Renal cortex interstitium (tissue), 15 donors: ENCODE data around the gene CEMIP. TPM values are rescaled to one million over a fixed set of nuclear protein-coding genes. Genes with fewer than 3 reads are reported as not detected.
A peak's percentile ranks its signal among the peaks of the same experiment; 100 is the strongest.

Experiments used
- DNase-seq, 11 donors: peaks; one replicate each; pipeline ENCODE4 v3.0.0-alpha.2; 2013; ENCODE audit warnings: low read depth in 9 of 11, low spot score in 4 of 11; ENCODE audit errors: extremely low read depth in 1 of 11
- long read RNA-seq, 16 experiments: transcript quantifications; one replicate each; lab custom pipeline, GENCODE V29; 2026
- polyA plus RNA-seq, 3 donors: library from polyadenylated mRNA; unstranded; fragments of 120-200 nt; gene quantifications; one replicate each; pipeline ENCODE4 v1.2.1, GENCODE V29; 2013; ENCODE audit not compliant: insufficient read length in 3 of 3

Gene CEMIP, protein sequence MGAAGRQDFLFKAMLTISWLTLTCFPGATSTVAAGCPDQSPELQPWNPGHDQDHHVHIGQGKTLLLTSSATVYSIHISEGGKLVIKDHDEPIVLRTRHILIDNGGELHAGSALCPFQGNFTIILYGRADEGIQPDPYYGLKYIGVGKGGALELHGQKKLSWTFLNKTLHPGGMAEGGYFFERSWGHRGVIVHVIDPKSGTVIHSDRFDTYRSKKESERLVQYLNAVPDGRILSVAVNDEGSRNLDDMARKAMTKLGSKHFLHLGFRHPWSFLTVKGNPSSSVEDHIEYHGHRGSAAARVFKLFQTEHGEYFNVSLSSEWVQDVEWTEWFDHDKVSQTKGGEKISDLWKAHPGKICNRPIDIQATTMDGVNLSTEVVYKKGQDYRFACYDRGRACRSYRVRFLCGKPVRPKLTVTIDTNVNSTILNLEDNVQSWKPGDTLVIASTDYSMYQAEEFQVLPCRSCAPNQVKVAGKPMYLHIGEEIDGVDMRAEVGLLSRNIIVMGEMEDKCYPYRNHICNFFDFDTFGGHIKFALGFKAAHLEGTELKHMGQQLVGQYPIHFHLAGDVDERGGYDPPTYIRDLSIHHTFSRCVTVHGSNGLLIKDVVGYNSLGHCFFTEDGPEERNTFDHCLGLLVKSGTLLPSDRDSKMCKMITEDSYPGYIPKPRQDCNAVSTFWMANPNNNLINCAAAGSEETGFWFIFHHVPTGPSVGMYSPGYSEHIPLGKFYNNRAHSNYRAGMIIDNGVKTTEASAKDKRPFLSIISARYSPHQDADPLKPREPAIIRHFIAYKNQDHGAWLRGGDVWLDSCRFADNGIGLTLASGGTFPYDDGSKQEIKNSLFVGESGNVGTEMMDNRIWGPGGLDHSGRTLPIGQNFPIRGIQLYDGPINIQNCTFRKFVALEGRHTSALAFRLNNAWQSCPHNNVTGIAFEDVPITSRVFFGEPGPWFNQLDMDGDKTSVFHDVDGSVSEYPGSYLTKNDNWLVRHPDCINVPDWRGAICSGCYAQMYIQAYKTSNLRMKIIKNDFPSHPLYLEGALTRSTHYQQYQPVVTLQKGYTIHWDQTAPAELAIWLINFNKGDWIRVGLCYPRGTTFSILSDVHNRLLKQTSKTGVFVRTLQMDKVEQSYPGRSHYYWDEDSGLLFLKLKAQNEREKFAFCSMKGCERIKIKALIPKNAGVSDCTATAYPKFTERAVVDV (N-terminal part only)
- polyA plus RNA-seq, result 1 to 10 TPM; 3.5 to 5.4 (median 5.3) TPM
- long read RNA-seq, donor 1, result 0 reads
- long read RNA-seq, donor 2, partial matches to known transcripts, result 19 of 103 reads
- long read RNA-seq, donor 2, other reads (novel, unspliced or antisense), result 84 of 103 reads
- long read RNA-seq, donor 3, result 0 reads
- long read RNA-seq, donor 4, result 0 reads
- long read RNA-seq, donor 5, result 0 reads
- long read RNA-seq, donor 6, partial matches to known transcripts, result 82 of 100 reads
- long read RNA-seq, donor 6, other reads (novel, unspliced or antisense), result 18 of 100 reads
- long read RNA-seq, donor 7, result 0 reads
- long read RNA-seq, donor 8, result 0 reads
- long read RNA-seq, donor 9, result 0 reads
- long read RNA-seq, donor 10, result 0 reads
- long read RNA-seq, donor 11, partial matches to known transcripts, result 87 of 87 reads
- long read RNA-seq, donor 11, other reads (novel, unspliced or antisense), result 0 of 87 reads
- long read RNA-seq, donor 12, result 0 reads
- long read RNA-seq, donor 13, result 0 reads
- long read RNA-seq, donor 14, result 0 reads
- long read RNA-seq, donor 15, result 0 reads
- long read RNA-seq, donor 16, full-length matches to known transcripts, result 1 of 347 reads
- long read RNA-seq, donor 16, partial matches to known transcripts, result 346 of 347 reads
- long read RNA-seq, donor 16, other reads (novel, unspliced or antisense), result 0 of 347 reads

DNA sequence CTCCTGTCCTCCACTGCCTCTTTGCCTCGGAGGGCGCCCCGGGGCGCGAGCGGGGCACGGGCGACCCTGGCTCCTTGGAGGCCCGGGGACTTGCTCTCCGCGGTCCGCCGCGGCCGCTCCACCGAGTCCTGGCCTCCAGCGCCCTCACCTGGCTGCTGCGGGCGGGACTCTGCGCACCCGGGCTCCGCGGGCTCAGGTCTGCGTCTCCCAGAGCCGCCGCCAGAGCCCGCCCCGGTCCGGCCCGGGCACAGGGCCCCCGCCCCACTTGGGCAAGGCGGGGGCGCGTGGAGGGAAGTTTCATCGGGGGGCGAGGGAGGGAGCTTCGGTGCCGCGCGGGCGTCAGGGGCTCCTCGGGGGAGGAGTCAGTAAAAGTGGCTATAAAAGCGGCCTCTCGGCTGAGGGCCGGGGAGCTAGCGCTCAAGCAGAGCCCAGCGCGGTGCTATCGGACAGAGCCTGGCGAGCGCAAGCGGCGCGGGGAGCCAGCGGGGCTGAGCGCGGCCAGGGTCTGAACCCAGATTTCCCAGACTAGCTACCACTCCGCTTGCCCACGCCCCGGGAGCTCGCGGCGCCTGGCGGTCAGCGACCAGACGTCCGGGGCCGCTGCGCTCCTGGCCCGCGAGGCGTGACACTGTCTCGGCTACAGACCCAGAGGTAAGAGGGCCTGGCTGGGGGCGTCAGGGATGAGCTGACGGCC is at the start of gene CEMIP:
Gene CEMIP (plus strand): TSS at position 407 of the 694 bp plus-strand sequence. CDS start 94,510 bp downstream, outside the sequence.
- DNase-seq, result peak in 9 of 11 donors; percentile 41 to 71 (median 58)

DNA sequence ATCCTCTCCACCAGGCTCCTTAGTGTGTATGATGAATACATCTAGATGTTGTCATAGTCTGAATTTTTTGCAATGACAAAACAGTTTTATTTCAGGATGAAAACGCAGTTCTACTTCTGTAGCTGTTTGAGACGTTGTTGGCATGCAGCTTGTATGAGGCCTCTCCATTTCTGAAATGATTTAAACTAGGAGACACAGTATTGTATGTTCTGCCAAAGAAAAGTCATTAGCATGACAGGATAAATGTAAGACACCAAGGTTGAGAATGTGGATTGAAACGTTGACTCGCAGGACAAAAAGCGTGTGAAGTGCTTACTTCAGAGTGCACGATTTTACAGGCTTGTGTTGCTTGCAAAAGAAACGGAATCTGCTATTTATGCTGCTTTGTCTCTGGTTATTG is 48.8 kb upstream of the CEMIP start:
- DNase-seq, result no peak

DNA sequence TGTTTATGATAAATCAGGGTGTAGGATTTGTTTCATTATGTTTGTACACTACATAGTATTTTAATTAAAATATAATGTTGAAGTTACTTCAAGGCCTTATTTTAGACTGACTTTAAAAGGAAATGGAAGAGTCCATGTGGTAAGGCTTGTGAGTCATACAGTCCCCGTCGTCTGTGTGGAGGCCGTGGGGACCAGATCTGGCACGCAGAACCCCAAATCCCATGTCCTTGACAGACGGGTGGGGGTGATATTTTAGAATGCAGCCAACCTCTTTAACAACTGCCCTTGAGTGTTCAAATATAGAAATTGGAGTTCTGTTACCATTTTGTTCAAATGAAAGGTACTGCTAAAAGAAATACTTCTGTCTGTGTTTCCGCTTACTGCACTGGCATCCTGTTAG is 48.2 kb upstream of the CEMIP start:
- DNase-seq, result no peak

DNA sequence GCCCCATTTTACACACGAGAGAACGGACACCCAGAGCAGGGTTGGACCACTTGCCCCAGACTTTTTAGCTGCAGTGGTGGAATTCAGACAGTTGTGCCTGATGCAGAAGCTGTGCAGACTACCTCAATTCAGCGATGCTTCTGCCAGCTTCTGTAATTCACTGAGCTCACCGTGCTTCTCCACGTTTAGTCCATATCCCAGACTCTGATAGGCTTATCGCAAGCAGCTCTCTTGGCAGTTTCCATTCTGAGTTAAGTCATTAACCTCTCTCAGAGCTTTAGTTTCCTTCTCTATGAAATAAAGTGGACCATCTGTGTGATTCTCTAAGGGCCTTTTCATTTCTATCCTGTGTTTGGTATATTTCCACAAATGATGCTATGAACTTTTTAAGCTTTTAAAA is 47.0 kb upstream of the CEMIP start:
- DNase-seq, result no peak

DNA sequence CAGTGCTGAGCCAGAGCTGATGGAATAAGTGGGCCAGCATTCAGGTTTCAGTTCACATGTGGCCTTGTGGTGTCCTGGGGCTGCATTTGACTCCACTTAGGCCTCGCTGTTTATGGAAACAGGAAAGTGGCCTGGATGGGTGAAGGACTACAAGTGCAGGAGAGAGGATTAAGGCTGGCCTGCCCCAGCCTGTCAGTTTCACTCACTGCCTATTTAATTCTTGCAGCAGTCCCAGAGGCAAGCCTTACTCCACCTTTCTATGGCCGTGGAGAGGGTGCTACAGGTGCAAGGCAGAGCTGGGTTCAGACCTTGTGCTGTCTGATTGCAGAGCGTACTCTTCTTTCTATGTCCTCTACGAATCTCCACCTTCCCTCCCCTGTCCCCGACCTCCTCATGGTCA is 46.4 kb upstream of the CEMIP start:
- DNase-seq, result no peak

DNA sequence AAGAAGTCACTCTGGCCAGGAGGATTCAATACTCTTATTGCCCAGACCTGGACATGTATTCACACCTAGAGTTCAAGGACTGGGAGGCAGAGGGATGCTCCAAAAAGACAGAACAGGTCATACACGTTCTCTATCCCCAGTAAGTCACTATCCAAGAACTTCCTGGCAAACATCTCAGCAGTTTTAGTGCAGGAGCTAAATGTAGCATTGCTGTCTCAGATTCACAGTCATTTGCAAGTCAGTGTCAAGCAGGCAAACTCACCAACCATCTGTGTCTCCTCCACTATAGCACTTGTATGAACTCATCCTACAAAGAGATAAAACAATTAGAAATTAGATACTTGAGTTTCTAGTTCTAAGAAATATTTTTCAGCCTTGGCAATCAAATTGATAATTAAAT is 45.7 kb upstream of the CEMIP start:
- no peak for DNase-seq

DNA sequence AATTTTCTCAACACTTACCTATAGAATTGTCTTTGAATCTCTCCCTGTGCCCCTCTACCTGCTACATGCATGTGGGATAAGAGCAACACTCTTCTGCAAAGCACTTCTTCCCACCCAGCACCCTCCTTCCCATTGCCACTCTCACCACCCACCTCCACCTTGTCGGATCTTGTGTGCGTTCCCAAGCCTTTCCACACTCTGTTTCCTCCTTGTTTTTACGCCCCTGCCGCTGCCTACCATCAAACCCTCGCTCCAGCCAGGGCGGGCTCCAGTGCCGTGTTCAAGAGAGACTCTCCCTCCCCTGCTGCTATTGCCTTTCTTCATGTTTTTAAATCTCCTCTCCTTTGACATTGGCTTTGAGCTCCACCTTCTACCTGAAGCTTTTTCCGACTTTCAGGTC is 43.8 kb upstream of the CEMIP start:
- DNase-seq, result no peak

DNA sequence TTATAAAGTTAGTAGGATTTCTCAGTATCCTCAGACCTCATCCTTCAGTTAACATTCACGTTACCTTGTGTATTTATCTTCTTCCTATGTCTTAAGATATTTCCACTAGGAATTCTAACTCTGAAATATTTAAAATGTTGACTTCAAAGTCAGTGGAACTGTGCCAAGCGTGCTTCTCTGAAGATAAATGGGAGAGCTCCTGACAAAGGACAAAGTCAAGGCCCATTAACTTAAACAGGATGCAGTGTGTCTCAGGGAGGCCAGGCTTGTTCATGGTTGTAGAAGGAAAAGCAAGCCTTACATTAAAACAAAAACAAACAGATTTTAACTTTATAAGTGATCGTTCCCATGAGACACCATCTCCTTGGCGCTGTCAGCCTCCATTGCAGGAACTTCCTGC is 42.6 kb upstream of the CEMIP start:
- DNase-seq, result peak in 10 of 11 donors; percentile 49 to 77 (median 66)

DNA sequence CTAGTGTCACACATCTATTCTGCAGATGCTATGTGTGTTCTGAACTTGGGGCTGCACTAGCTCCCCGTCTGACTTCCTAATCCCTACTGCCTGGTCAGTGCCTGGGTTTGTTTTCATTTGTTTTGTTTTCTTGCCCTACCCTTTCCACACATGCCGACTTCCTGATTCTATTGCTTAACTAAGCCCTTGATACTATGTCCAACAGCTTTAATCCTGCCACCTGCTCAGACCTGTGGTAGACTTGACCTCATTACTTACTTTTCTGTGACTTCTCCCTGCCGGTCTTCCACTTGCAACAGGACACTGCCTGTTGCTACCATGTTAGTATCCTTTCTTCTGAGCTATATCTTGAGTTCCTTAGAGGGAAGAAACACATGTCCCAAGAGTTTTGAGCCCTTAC is 39.3 kb upstream of the CEMIP start:
- DNase-seq, result no peak

DNA sequence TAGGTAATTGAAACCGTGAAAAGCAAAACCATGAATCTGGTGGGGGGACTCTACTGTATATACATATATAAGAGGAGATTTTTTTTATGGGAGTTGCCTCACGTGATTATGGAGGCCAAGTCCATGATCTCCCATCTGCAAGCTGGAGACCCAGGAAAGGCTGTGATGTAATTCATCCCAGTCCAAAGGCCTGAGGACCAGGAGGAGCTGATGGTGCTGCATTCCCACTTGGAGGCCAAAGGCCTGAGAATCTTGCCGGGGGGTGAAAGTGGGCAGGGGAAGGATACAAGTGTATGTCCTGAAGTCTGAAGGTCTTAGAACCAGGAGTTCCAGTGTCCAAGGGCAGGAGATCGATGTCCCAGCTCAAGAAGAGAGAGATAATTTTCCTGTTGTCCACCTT is 37.1 kb upstream of the CEMIP start:
- DNase-seq, result no peak

DNA sequence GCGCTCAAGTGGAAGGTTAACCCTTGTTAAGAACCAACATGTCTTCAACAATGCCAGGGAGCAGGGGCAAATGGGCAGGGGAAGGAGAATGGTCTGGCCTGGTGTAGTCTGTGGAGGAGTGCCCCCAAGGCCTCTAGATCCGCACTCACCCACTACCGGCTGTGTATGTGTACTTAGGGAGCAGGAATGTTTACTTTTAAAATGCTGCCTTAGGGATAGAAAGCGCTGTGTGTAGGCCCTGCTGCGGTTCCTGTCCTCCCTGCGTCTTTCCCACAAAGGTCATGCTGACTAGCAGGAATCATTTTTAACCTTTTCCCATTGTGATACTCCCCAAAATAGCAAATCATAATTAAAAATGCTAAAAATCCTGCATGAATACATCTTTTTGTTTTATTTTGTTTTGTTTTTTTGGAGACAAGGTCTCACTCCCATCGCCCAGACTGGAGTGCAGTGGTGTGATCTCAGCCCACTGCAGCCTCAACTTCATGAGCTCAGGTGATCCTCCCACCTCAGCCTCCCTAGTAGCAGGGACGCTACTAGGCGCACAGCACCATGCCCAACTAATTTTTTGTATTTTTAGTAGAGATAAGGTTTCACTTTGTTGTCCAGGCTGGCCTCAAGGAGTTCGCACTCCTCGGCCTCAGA is 35.9 kb upstream of the CEMIP start:
- DNase-seq, result peak in 1 of 11 donors; percentile 15

DNA sequence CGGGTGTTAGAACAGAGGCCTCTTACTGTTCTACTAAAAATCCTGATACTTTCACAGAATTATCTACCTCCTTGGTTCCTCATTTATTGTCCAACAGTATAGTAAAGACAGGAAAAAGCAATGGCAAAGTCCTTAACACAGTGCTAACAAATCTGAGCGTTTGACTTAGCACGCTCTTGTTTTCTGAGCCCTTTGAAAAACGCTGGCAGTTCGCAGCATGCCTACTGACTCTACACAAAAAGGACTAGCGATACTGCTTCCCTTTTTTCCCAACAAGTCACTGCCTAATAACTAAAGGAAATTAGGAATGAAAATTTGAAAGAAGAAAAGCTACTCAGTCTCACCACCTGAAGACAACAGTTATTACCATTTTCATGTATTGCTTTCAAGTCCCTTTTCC is 34.8 kb upstream of the CEMIP start:
- DNase-seq, result no peak

DNA sequence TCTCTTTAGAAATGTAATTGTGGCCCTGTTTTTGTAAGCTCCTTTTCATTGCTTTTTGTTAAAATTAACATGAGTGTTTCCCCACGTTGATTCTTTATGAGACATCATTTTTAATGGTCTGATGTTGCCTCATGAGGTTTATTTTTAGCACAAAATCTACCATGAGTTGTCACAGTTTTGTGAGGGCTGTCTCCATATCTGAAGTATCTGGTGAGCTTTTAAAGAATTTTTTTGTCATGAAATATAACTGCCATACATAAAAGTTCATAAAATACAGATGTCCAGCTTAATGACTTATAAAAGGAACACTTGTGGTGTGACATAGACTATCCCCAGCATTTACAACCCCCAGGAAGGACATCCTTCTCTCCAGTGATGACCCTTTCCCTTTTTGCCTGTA is 34.3 kb upstream of the CEMIP start:
- DNase-seq, result peak in 1 of 11 donors; percentile 14

DNA sequence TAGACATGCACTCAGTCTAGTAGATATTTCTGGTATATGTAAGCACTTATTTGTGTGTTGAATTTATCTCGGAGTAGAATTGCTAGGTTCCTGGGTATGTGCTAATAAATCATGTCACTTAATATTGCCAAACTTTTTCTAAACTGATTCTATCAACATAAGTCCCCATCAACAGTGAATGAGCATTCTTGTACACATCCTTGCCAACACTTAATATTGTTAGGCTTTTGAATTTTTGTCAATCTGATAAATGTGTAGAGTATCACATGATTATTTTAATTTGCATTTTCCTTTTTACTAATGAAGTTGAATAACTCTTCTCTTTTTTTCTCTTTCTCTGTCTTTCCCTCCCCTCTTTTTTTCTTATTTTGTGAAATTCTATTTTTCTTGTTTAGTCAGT is 33.3 kb upstream of the CEMIP start:
- no peak for DNase-seq

DNA sequence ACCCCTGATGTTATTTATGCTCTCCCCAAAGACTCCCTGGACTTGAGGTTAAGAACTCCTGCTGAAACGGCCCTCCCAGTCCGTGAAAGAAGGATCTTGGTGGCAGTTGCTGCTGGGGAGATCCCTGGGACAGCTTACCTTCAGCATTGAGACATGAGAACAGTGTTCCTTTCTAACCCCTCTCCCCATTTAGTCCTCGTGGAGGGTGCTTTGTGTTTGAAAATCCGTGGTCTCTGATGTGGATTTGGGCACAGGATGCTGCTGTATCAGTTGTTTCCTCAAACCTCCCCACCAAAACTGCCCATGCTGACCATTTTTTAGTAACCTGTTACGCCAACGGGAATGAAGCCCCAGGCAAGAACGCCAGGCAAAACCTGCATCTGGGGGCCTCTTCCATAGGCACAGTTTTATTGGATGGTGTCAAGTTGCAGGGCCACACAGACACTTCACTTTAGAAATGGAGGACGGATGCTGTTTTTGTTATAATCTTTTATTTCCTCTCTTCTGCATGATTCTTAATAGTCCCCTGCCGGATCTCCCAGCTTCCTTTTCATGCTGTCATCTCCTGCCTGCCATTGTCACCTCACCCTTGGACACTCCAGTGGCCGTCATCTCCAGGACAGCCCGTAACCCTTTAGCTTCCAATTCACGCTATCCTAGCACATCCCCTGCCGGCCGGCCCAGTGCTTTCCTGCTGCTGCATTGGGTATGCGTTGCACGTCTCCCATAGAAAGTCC is 31.7 kb upstream of the CEMIP start:
- DNase-seq, result peak in 3 of 11 donors; percentile 12 to 18 (median 17)

DNA sequence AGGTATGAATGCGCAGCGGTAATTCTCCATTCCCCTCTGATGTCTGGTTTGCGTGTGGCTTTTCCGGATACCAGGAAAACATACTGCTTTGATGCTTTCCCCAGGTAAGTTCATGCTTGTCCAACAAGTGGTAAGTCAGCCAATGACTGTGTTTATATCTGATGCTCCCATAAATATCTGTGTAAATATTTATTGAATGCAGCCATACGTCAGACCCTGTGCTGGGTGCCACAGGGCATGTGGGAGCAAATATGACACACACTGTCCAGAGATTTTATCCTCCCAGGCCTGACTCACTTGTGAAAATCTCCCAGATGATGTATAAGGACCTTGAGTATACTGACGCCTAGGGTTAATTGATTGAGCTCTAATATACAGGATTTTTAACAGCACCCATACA is 29.6 kb upstream of the CEMIP start:
- no peak for DNase-seq
